RWPE2 (cell line): ENCODE data around the gene LSM14B.
A peak's percentile ranks its signal among the peaks of the same experiment; 100 is the strongest.

Experiments used
- ATAC-seq: fragments of 200-7000 bp; cut with Tn5 transposase; 3 replicates; pipeline ENCODE4 v1.9.1; 2021; ENCODE audit warnings: low read depth
- DNase-seq: peaks from one replicate; pipeline ENCODE4 v3.0.0-alpha.2; 2020; ENCODE audit warnings: low spot score
- H3K27ac ChIP-seq: fragments of 450-650 bp; 2 replicates; pipeline ENCODE4 v1.5.1; 2017; ENCODE audit warnings: mild to moderate bottlenecking; ENCODE audit not compliant: poor library complexity, severe bottlenecking
- H3K27me3 ChIP-seq: fragments of 250-450 bp; sonication (Bioruptor Pico); 2 replicates; pipeline ENCODE4 v1.5.1; 2021; ENCODE audit warnings: mild to moderate bottlenecking, moderate library complexity; ENCODE audit not compliant: insufficient read depth, poor library complexity, severe bottlenecking
- H3K36me3 ChIP-seq: fragments of 250-450 bp; sonication (Bioruptor Pico); 2 replicates; pipeline ENCODE4 v1.5.1; 2020; ENCODE audit warnings: low read depth, mild to moderate bottlenecking, moderate library complexity
- H3K4me1 ChIP-seq: fragments of 250-450 bp; sonication (Bioruptor Pico); 2 replicates; pipeline ENCODE4 v1.5.1; 2021; ENCODE audit warnings: mild to moderate bottlenecking, moderate library complexity; ENCODE audit not compliant: insufficient read depth, poor library complexity, severe bottlenecking
- H3K4me3 ChIP-seq: fragments of 250-450 bp; sonication (Bioruptor Pico); 2 replicates; pipeline ENCODE4 v1.5.1; 2021; ENCODE audit warnings: mild to moderate bottlenecking, moderate library complexity; ENCODE audit not compliant: severe bottlenecking
- H3K9me3 ChIP-seq: fragments of 250-450 bp; sonication (Bioruptor Pico); 2 replicates; pipeline ENCODE4 v1.5.1; 2021; ENCODE audit warnings: mild to moderate bottlenecking, moderate library complexity; ENCODE audit not compliant: severe bottlenecking
- TF ChIP-seq, protein P1 (sequence below): fragments of 450-650 bp; IDR thresholded peaks from one replicate; pipeline ENCODE4 v1.5.1; 2017; ENCODE audit warnings: mild to moderate bottlenecking, moderate library complexity; ENCODE audit not compliant: poor library complexity, severe bottlenecking

LSM14B gene

GRCh38 chr20:62131560-62132320, 9.5 kb downstream of the LSM14B start:
- H3K4me1 ChIP-seq, result no peaks in the 10 kb centered on the region
- no peaks in the 10 kb centered on the region for H3K9me3 ChIP-seq
- ATAC-seq, result no peak
- no peak for DNase-seq
- peaks cover 97% of the 10 kb centered on the region for H3K36me3 ChIP-seq
- H3K4me3 ChIP-seq, result no peak overlapping the region
- no peak overlapping the region for H3K27ac ChIP-seq
- no peaks in the 10 kb centered on the region for H3K27me3 ChIP-seq
- TF ChIP-seq, protein P1, sequence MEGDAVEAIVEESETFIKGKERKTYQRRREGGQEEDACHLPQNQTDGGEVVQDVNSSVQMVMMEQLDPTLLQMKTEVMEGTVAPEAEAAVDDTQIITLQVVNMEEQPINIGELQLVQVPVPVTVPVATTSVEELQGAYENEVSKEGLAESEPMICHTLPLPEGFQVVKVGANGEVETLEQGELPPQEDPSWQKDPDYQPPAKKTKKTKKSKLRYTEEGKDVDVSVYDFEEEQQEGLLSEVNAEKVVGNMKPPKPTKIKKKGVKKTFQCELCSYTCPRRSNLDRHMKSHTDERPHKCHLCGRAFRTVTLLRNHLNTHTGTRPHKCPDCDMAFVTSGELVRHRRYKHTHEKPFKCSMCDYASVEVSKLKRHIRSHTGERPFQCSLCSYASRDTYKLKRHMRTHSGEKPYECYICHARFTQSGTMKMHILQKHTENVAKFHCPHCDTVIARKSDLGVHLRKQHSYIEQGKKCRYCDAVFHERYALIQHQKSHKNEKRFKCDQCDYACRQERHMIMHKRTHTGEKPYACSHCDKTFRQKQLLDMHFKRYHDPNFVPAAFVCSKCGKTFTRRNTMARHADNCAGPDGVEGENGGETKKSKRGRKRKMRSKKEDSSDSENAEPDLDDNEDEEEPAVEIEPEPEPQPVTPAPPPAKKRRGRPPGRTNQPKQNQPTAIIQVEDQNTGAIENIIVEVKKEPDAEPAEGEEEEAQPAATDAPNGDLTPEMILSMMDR, result no peak

DNA sequence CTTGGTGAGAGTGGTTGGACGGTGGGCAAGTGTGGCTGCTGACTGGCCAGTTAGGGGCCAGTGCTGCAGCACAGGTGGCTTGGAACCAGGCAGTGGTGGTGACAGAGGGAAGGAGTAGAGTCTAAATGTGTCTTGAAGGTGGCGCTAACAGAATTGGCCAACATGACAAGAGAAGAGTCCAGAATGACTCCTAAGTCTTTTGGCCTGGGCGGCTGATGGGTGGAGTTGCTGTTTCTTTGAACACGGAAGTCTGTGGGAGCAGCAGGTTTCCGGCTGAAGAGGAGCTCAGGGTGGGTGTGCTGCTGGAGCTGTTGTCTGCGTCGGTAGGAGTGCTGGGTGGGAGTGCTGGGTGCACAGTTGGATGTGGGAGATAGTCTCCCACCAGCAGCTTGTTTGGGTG, 10.1 kb downstream of the LSM14B start:
- no peaks in the 10 kb centered on the region for H3K9me3 ChIP-seq
- no peak for DNase-seq
- TF ChIP-seq, protein P1, result no peak
- H3K36me3 ChIP-seq, result peaks cover 97% of the 10 kb centered on the region
- H3K4me3 ChIP-seq, result no peak overlapping the region
- no peak for ATAC-seq
- H3K27me3 ChIP-seq, result no peaks in the 10 kb centered on the region
- H3K4me1 ChIP-seq, result no peaks in the 10 kb centered on the region
- H3K27ac ChIP-seq, result no peak overlapping the region

DNA sequence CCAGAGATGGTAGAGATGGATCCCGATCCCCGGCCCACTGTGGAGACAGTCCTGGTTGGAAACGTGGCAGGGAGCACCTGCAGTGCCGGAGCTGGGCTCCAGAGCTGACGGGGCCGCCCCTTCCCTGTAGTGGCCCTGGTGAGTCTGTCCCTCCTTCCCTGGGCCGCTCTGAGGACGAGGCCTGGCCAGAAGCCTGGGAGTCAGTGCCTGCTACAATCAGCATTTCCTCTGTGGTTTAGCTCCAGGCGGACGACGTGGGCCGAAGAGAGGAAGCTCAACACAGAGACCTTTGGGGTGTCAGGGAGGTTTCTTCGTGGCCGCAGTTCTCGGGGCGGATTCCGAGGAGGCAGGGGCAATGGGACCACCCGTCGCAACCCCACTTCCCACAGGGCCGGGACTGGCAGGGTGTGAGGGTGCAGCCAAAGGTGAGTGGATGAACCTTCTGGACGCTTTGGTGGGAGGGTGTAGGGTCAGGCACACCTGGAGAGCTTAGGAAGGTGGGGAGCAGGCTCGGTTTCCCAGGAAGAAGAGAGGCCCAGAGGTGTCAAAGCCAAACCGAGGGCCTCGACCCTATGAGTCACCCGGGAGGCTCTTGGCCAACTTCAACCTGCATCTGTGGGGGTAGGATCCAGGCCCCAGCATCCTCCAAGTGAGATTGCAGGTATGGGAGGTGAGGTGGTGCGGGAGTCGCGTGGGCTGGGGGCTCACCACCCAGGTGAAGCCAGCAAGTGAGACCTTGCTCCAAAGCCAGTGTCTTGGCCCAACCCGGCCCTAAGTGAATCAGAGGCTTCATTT, 11.0 kb downstream of the LSM14B start:
- DNase-seq (peak; percentile 84), ATAC-seq (no peak)
- H3K4me1 ChIP-seq, result no peaks in the 10 kb centered on the region
- H3K27me3 ChIP-seq, result no peaks in the 10 kb centered on the region
- no peak overlapping the region for H3K27ac ChIP-seq
- TF ChIP-seq, protein P1, result no peak
- no peak overlapping the region for H3K4me3 ChIP-seq
- H3K9me3 ChIP-seq, result no peaks in the 10 kb centered on the region
- H3K36me3 ChIP-seq, result peaks cover 97% of the 10 kb centered on the region

- ATAC-seq (no peak; the same call in 2 of the 3 replicates), DNase-seq (no peak)
- Histone ChIP-seq H3K27me3 (no peaks in the 10 kb centered on the region), H3K9me3 (no peaks in the 10 kb centered on the region), H3K36me3 (peaks cover 97% of the 10 kb centered on the region), H3K27ac (no peak overlapping the region), H3K4me1 (no peaks in the 10 kb centered on the region), H3K4me3 (no peak overlapping the region)
- TF ChIP-seq, protein P1, result peak; percentile 25
Measured at GRCh38 chr20:62133864-62134263, 11.6 kb downstream of the LSM14B start.
